ENCODE results near the gene MED12L. TPM values are rescaled to one million over a fixed set of nuclear protein-coding genes. Genes with fewer than 3 reads are reported as not detected.

Gene MED12L
- total and polyA plus RNA-seq, 7 donors, result 0.16 to 0.71 (median 0.28) TPM; not detected in 2

DNA sequence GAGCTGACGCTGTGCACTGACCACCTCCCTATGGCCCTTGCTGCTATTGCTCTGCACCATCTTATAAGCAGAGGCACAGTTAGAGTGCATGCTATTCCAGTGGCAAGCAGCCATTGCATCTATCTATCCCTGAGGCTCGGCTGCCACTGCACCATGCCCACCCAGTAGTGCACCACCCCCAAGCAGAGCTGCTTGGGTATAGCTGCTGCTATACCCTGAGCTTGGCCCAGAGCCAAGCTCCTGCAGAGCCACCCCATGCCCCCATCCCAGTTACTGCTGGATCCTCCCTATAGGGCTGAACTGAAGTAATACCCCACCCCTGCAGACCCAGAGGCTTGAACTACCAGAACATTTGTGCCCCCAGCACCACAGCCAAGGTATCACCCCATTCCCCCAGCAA, 395.0 kb downstream of the MED12L start:
- H3K27me3 ChIP-seq, result no peaks in the 10 kb centered on the region
- intact Hi-C loops (cut with DNase I), result no loop called here
- H3K9me3 ChIP-seq, result peaks cover 0 to 11% (median 2%) of the 10 kb centered on the region in 4 donors
- peaks cover 0 to 47% (median 30%) of the 10 kb centered on the region in 4 donors for H3K4me1 ChIP-seq
- WGBS, 2 donors, result 92 to 95% methylated on average over 2 of the region's 2 CpGs
- no peak overlapping the region for H3K27ac ChIP-seq
- H3K4me3 ChIP-seq, result no peak overlapping the region
- no peaks in the 10 kb centered on the region for H3K36me3 ChIP-seq
- DNase-seq, result no peak
- no peak for TF ChIP-seq EP300 (IDR thresholded peaks at IDR 0.05)
- no peak for TF ChIP-seq POLR2AphosphoS5 (IDR thresholded peaks at IDR 0.05)
- TF ChIP-seq, protein P1, sequence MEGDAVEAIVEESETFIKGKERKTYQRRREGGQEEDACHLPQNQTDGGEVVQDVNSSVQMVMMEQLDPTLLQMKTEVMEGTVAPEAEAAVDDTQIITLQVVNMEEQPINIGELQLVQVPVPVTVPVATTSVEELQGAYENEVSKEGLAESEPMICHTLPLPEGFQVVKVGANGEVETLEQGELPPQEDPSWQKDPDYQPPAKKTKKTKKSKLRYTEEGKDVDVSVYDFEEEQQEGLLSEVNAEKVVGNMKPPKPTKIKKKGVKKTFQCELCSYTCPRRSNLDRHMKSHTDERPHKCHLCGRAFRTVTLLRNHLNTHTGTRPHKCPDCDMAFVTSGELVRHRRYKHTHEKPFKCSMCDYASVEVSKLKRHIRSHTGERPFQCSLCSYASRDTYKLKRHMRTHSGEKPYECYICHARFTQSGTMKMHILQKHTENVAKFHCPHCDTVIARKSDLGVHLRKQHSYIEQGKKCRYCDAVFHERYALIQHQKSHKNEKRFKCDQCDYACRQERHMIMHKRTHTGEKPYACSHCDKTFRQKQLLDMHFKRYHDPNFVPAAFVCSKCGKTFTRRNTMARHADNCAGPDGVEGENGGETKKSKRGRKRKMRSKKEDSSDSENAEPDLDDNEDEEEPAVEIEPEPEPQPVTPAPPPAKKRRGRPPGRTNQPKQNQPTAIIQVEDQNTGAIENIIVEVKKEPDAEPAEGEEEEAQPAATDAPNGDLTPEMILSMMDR (IDR thresholded peaks at IDR 0.05), result no peak
- no peak for TF ChIP-seq POLR2A (IDR thresholded peaks at IDR 0.05)

DNA sequence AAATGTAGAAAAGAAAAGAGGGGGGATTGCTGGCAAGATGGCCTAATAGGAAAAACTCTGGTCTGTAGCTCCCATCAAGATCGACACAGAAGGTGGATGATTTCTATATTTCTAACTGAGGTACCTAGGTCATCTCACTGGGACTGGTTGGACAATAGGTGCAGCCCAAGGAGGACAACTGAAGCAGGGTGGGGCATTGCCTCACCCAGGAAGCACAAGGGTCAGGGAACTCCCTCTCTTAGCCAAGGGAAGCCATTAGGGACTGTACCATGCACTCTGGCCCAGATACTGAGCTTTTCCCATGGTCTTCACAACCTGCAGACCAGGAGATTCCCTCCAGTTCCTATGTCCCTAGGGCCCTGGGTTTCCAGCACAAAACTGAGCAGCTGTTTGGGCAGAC, 398.0 kb downstream of the MED12L start:
- 93 to 98% methylated on average over 1 of the region's 1 CpG for WGBS, 2 donors
- H3K27ac ChIP-seq, result no peak overlapping the region
- intact Hi-C loops (cut with DNase I), result no loop called here
- DNase-seq, result no peak
- TF ChIP-seq POLR2A (IDR thresholded peaks at IDR 0.05) (no peak), EP300 (IDR thresholded peaks at IDR 0.05) (no peak), POLR2AphosphoS5 (IDR thresholded peaks at IDR 0.05) (no peak)
- TF ChIP-seq, protein P1 (IDR thresholded peaks at IDR 0.05), result no peak
- H3K36me3 ChIP-seq, result no peaks in the 10 kb centered on the region
- H3K27me3 ChIP-seq, result no peaks in the 10 kb centered on the region
- H3K4me1 ChIP-seq, result peaks cover 0 to 19% (median 13%) of the 10 kb centered on the region in 4 donors
- H3K4me3 ChIP-seq, result no peak overlapping the region
- peaks cover 0 to 11% (median 2%) of the 10 kb centered on the region in 4 donors for H3K9me3 ChIP-seq

DNA sequence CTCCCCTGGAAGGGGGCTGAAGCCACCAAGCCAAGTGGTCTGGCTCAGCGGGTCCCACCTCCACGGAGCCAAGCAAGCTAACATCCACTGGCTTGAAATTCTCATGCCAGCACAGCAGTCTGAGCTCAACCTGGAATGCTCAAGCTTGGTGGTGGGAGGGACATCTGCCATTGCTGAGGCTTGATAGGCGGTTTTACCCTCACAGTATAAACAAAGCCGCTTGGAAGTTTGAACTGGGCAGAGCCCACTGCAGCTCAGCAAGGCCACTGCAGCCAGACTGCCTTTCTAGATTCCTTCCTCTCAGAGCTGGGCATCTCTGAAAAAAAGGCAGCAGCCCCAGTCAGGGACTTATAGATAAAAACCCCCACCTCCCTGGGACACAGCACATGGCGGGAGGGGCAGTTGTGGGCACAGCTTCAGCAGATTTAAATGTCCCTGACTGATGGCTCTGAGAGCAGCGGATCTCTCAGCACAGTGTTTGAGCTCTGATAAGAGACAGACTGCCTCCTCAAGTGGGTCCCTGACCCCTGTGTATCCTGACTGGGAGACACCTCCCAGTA, 398.6 kb downstream of the MED12L start:
- intact Hi-C loops (cut with DNase I), result no loop called here
- H3K4me3 ChIP-seq, result no peak overlapping the region
- DNase-seq, result no peak
- peaks cover 0 to 14% (median 10%) of the 10 kb centered on the region in 4 donors for H3K4me1 ChIP-seq
- WGBS, 2 donors, result 92% methylated on average over 6 of the region's 6 CpGs
- no peaks in the 10 kb centered on the region for H3K27me3 ChIP-seq
- H3K9me3 ChIP-seq, result peaks cover 0 to 11% (median 2%) of the 10 kb centered on the region in 4 donors
- no peak overlapping the region for H3K27ac ChIP-seq
- no peak for TF ChIP-seq EP300 (IDR thresholded peaks at IDR 0.05)
- TF ChIP-seq POLR2AphosphoS5 (IDR thresholded peaks at IDR 0.05), result no peak
- TF ChIP-seq, protein P1 (IDR thresholded peaks at IDR 0.05), result no peak
- TF ChIP-seq POLR2A (IDR thresholded peaks at IDR 0.05), result no peak
- H3K36me3 ChIP-seq, result no peaks in the 10 kb centered on the region

Small RNA genes within 50 kb of the gene (small RNA-seq; reads per million reads assigned to genes)
- gene RNA5SP145, result 0.75 to 3.5 (median 2.4) reads per million in 3 donors

Other genes starting within 250 kb of the MED12L start
- gene MINDY4B, start 180.2 kb upstream of the MED12L start, total RNA-seq, result not detected
- gene MINDY4B, start 180.2 kb upstream of the MED12L start, polyA plus RNA-seq, result not detected
- not detected for gene CLRN1, start 112.9 kb upstream of the MED12L start, total RNA-seq
- gene CLRN1, start 112.9 kb upstream of the MED12L start, polyA plus RNA-seq, result not detected
- gene GPR171, start 117.6 kb downstream of the MED12L start, total RNA-seq, result 1 to 10 TPM in 1 of 4 donors, under 1 TPM in 2, not detected in 1; 0.41 to 2.6 (median 0.55) TPM
- gene GPR171, start 117.6 kb downstream of the MED12L start, polyA plus RNA-seq, result 1 to 10 TPM in 1 of 3 donors, under 1 TPM in 1, not detected in 1; 0.46 to 8.9 TPM
- 10 to 100 TPM in 2 of 4 donors, 1 to 10 TPM in 2; 6.5 to 26.7 (median 14.9) TPM for gene P2RY14, start 192.9 kb downstream of the MED12L start, total RNA-seq
- 1 to 10 TPM; 2.5 to 4.2 (median 3.4) TPM for gene P2RY14, start 192.9 kb downstream of the MED12L start, polyA plus RNA-seq
- not detected for gene GPR87, start 231.2 kb downstream of the MED12L start, total RNA-seq
- gene GPR87, start 231.2 kb downstream of the MED12L start, polyA plus RNA-seq, result under 1 TPM in 1 of 3 donors, not detected in 2; 0.07 TPM
- gene P2RY13, start 243.9 kb downstream of the MED12L start, total RNA-seq, result 1 to 10 TPM in 2 of 4 donors, under 1 TPM in 2; 0.28 to 2.3 (median 1.3) TPM
- 1 to 10 TPM in 2 of 3 donors, under 1 TPM in 1; 0.60 to 3.9 (median 3.0) TPM for gene P2RY13, start 243.9 kb downstream of the MED12L start, polyA plus RNA-seq